Measurements from ENCODE around the gene TBX21. TPM values are rescaled to one million over a fixed set of nuclear protein-coding genes. Genes with fewer than 3 reads are reported as not detected.

Gene TBX21
- total and polyA plus RNA-seq, 9 of the 15 experiments (the other 6 are each of a cell fraction or from before 2014, with no cell fraction given), result 0.07 TPM; not detected in 8

DNA sequence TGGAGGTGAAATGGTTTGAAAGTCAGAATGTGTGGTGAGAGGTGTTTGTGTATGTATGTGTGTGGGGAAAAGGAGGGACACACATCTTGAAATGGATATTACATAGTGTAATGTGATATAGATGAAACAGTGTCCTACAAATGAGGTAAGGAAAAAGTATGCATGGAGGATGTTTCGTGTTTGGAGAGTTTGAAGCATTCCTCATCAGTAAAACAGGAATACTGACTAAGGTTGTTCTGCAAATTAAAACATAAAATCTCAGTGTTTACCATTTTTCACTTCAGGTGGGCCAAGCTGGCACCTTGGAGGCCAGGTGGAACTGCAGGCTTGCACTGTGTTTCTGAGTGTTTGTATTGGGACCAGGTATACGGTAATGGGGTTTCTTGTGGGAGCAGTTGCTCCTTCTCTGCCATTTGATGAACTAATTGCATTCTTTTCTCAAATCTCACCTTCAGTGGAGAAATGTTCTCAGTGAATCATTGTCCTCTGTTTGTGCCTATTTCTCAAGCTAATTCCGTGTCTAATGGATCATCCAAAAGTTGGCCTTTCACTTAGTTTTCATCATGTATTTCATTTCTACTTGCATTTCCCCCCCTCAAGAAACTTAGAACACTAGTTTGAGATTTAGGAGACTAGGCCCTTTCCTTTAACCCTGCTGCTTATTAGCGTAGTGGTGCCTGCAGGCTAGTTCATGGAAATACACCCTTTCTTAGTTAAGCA lies 47.3 kb upstream of the TBX21 start:
- Histone ChIP-seq H2AFZ (ENCODE audit: low read depth, low read length) (no peak overlapping the region), H3K27me3 (ENCODE audit: control insufficient read depth in 2 of 2, insufficient read depth in 2 of 2, low read length in 2 of 2) (no peaks in the 10 kb centered on the region), H4K20me1 (replicated peaks; ENCODE audit: control insufficient read depth, insufficient read depth, low read length) (no peaks in the 10 kb centered on the region; the same call in 1 of the 2 replicates), H3K4me2 (ENCODE audit: insufficient read depth, low read length) (no peak overlapping the region), H3K9me3 (replicated peaks; ENCODE audit: control insufficient read depth, insufficient read depth, low read depth, low read length) (no peaks in the 10 kb centered on the region), H3K9me1 (ENCODE audit: control insufficient read depth, insufficient read depth, low read length) (no peaks in the 10 kb centered on the region), H3K9ac (ENCODE audit: insufficient read depth in 1 of 2, low read depth in 2 of 2, low read length in 2 of 2) (no peak overlapping the region), H3K4me3 (no peak overlapping the region), H3K27ac (ENCODE audit: extremely low read depth, low read depth, low read length) (no peak overlapping the region), H3K4me1 (replicated peaks in 1 of 2; ENCODE audit: control insufficient read depth in 2 of 2, insufficient read depth in 2 of 2, low read length in 2 of 2) (no peaks in the 10 kb centered on the region; a peak in 1 of 5 replicates), H3K36me3 (ENCODE audit: control insufficient read depth, insufficient read depth, low read length) (peaks cover 50% of the 10 kb centered on the region), H3K79me2 (ENCODE audit: control insufficient read depth, insufficient read depth, low read length) (no peaks in the 10 kb centered on the region)
- POLR2A ChIA-PET, result interaction anchor here (3.6 kb wide), 1 partner anchor 8 kb away, joined by 30 read pairs; no protein-coding TSS in a partner anchor
- WGBS (ENCODE audit: insufficient coverage, low coverage, missing lambda C conversion rate), result 91% methylated on average over 4 of the region's 4 CpGs
- no TSS peak for BruUV-seq (replicated peaks)
- intact Hi-C loops (cut with micrococcal nuclease) (no loop called here), in situ Hi-C loops (cut with MboI) (no loop called here)
- FAIRE-seq (peak; percentile 55), ATAC-seq (peak; percentile 17; the same call in 1 of the 3 replicates), DNase-seq (ENCODE audit: extremely low read depth in 1 of 4, low spot score in 3 of 4) (no peak)
- TF ChIP-seq SMAD4 (CRISPR knock-in tag; conservative IDR thresholded peaks at IDR 0.05) (no peak), SUPT5H (IDR thresholded peaks at IDR 0.05) (0 out of 2 replicates have a peak, but pooled peaks have one; percentile 15)
- CTCF ChIA-PET (ENCODE audit: low intra/inter-chr PET ratio), result no interaction called here

DNA sequence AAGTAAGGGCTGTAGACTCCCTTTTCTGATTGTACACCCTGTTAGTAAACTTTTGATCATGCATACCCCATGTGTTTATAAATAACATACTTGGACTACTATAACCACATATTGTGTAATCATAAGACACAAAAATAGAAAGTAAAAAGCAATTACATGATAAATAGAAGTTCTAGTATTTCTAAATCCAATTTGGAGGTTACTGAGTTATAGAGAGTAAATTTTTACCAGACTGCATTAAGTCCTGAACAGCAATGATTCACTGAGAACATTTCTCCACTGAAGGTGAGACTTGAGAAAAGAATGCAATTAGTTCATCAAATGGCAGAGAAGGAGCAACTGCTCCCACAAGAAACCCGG lies 46.8 kb upstream of the TBX21 start:
- no peak overlapping the region for H3K4me2 ChIP-seq (ENCODE audit: insufficient read depth, low read length)
- no peaks in the 10 kb centered on the region; the same call in 1 of the 2 replicates for H4K20me1 ChIP-seq (replicated peaks; ENCODE audit: control insufficient read depth, insufficient read depth, low read length)

More for the DNA sequence above, 46.8 kb upstream of the TBX21 start:
- H3K9ac ChIP-seq (ENCODE audit: insufficient read depth in 1 of 2, low read depth in 2 of 2, low read length in 2 of 2), result no peak overlapping the region
- ChIA-PET CTCF (ENCODE audit: low intra/inter-chr PET ratio) (no interaction called here), POLR2A (interaction anchor here (3.6 kb wide), 1 partner anchor 9 kb away, joined by 30 read pairs; no protein-coding TSS in a partner anchor)
- no peaks in the 10 kb centered on the region for H3K27me3 ChIP-seq (ENCODE audit: control insufficient read depth in 2 of 2, insufficient read depth in 2 of 2, low read length in 2 of 2)
- intact Hi-C loops (cut with micrococcal nuclease) (no loop called here), in situ Hi-C loops (cut with MboI) (no loop called here)
- ATAC-seq (no peak), DNase-seq (ENCODE audit: extremely low read depth in 1 of 4, low spot score in 3 of 4) (no peak), FAIRE-seq (peak; percentile 35)
- H3K9me1 ChIP-seq (ENCODE audit: control insufficient read depth, insufficient read depth, low read length), result no peaks in the 10 kb centered on the region
- H3K36me3 ChIP-seq (ENCODE audit: control insufficient read depth, insufficient read depth, low read length), result peaks cover 47% of the 10 kb centered on the region
- TF ChIP-seq CEBPB (tag; IDR thresholded peaks at IDR 0.05) (peak; percentile 40; the same call in 1 of the 2 replicates), CEBPG (CRISPR knock-in tag; IDR thresholded peaks at IDR 0.05) (no peak), CEBPG (tag; conservative IDR thresholded peaks at IDR 0.05 in 1 of 2, IDR thresholded peaks at IDR 0.05 in 1 of 2) (peak; percentile 11 to 55; a peak in 2 of 4 replicates), RBBP5 (IDR thresholded peaks at IDR 0.05; ENCODE audit: borderline replicate concordance, insufficient read depth, low read length, poor library complexity, severe bottlenecking) (no peak)
- H3K27ac ChIP-seq (ENCODE audit: extremely low read depth, low read depth, low read length), result no peak overlapping the region
- no peak overlapping the region for H2AFZ ChIP-seq (ENCODE audit: low read depth, low read length)
- no peaks in the 10 kb centered on the region for H3K79me2 ChIP-seq (ENCODE audit: control insufficient read depth, insufficient read depth, low read length)
- BruUV-seq (replicated peaks), result no TSS peak
- 91% methylated on average over 1 of the region's 1 CpG for WGBS (ENCODE audit: insufficient coverage, low coverage, missing lambda C conversion rate)
- H3K9me3 ChIP-seq (replicated peaks; ENCODE audit: control insufficient read depth, insufficient read depth, low read depth, low read length), result no peaks in the 10 kb centered on the region
- no peaks in the 10 kb centered on the region; a peak in 1 of 5 replicates for H3K4me1 ChIP-seq (replicated peaks in 1 of 2; ENCODE audit: control insufficient read depth in 2 of 2, insufficient read depth in 2 of 2, low read length in 2 of 2)
- H3K4me3 ChIP-seq, result no peak overlapping the region

Data from K562 (cell line).